ENCODE measurements around the gene HLA-DQB1. TPM values are rescaled to one million over a fixed set of nuclear protein-coding genes. Genes with fewer than 3 reads are reported as not detected.
"Not testable (repeated sequence)": the region's sequence is repeated elsewhere in the genome, so short reads cannot be mapped to it uniquely, and the experiment has no call there.

HLA-DQB1 gene
- total RNA-seq, 1 experiment from 2014 or later, result 3.8 TPM

GRCh38 chr6:32645047-32645703, 21.3 kb downstream of the HLA-DQB1 start:
- Histone ChIP-seq H3F3A (ENCODE audit: insufficient read depth, low read depth) (no peaks in the 10 kb centered on the region), H3K36me3 (ENCODE audit: low read depth) (no peaks in the 10 kb centered on the region), H3K9me2 (ENCODE audit: insufficient read depth) (no peaks in the 10 kb centered on the region), H3K27me3 (ENCODE audit: insufficient read depth, low read depth) (0 out of 2 replicates have a peak, but pooled peaks cover 8% of the 10 kb centered on the region), H3K4me1 (replicated peaks; ENCODE audit: insufficient read depth) (no peaks in the 10 kb centered on the region), H4K20me1 (ENCODE audit: insufficient read depth) (no peaks in the 10 kb centered on the region), H3K9me3 (ENCODE audit: insufficient read depth, low read depth) (no peaks in the 10 kb centered on the region), H2AFZ (no peak overlapping the region), H3K4me2 (no peak overlapping the region), H3K27ac (no peak overlapping the region), H3K79me2 (ENCODE audit: low read depth) (no peaks in the 10 kb centered on the region), H3K4me3 (no peak overlapping the region)
- TF ChIP-seq CTCF (conservative IDR thresholded peaks at IDR 0.05) (no peak), EZH2 (IDR thresholded peaks at IDR 0.05; ENCODE audit: low read depth) (no peak)
- DNase-seq, result no peak
- POLR2A ChIA-PET (ENCODE audit: unreplicated experiment), result no interaction called here
- intact Hi-C loops (cut with micrococcal nuclease; ENCODE audit: unreplicated experiment), result no loop called here
- no TSS peak for BruUV-seq (replicated peaks)
- CTCF ChIA-PET, result no interaction called here

- no peak for DNase-seq
- H3F3A ChIP-seq (ENCODE audit: insufficient read depth, low read depth), result no peaks in the 10 kb centered on the region
- TF ChIP-seq EZH2 (IDR thresholded peaks at IDR 0.05; ENCODE audit: low read depth), result no peak
- TF ChIP-seq CTCF (conservative IDR thresholded peaks at IDR 0.05), result no peak
- BruUV-seq (replicated peaks), result no TSS peak
- ChIA-PET POLR2A (ENCODE audit: unreplicated experiment) (no interaction called here), CTCF (no interaction called here)
- H3K4me2 ChIP-seq, result no peak overlapping the region
- no peak overlapping the region for H3K27ac ChIP-seq
- H3K9me2 ChIP-seq (ENCODE audit: insufficient read depth), result no peaks in the 10 kb centered on the region
- H3K36me3 ChIP-seq (ENCODE audit: low read depth), result no peaks in the 10 kb centered on the region
- H3K79me2 ChIP-seq (ENCODE audit: low read depth), result no peaks in the 10 kb centered on the region
- H3K4me3 ChIP-seq, result no peak overlapping the region
- H3K9me3 ChIP-seq (ENCODE audit: insufficient read depth, low read depth), result no peaks in the 10 kb centered on the region
- H3K27me3 ChIP-seq (ENCODE audit: insufficient read depth, low read depth), result peaks cover 8% of the 10 kb centered on the region; the same call in 1 of the 2 replicates
- no peaks in the 10 kb centered on the region for H4K20me1 ChIP-seq (ENCODE audit: insufficient read depth)
- intact Hi-C loops (cut with micrococcal nuclease; ENCODE audit: unreplicated experiment), result no loop called here
- H2AFZ ChIP-seq, result no peak overlapping the region
- H3K4me1 ChIP-seq (replicated peaks; ENCODE audit: insufficient read depth), result no peaks in the 10 kb centered on the region
Measured at GRCh38 chr6:32643904-32644303, 22.6 kb downstream of the HLA-DQB1 start.

GRCh38 chr6:32642720-32643106, 23.7 kb downstream of the HLA-DQB1 start:
- DNase-seq, result no peak
- ChIA-PET POLR2A (ENCODE audit: unreplicated experiment) (interaction anchor here (0.7 kb wide), 1 partner anchor 244 kb away, joined by 4 read pairs; no protein-coding TSS in a partner anchor), CTCF (no interaction called here)
- Histone ChIP-seq H3K9me2 (ENCODE audit: insufficient read depth) (no peaks in the 10 kb centered on the region), H3K27me3 (ENCODE audit: insufficient read depth, low read depth) (peaks cover 15% of the 10 kb centered on the region; the same call in 1 of the 2 replicates), H3K4me2 (no peak overlapping the region), H2AFZ (no peak overlapping the region), H3K27ac (no peak overlapping the region), H3K4me1 (replicated peaks; ENCODE audit: insufficient read depth) (no peaks in the 10 kb centered on the region), H4K20me1 (ENCODE audit: insufficient read depth) (no peaks in the 10 kb centered on the region), H3K36me3 (ENCODE audit: low read depth) (no peaks in the 10 kb centered on the region), H3F3A (ENCODE audit: insufficient read depth, low read depth) (no peaks in the 10 kb centered on the region), H3K4me3 (no peak overlapping the region), H3K79me2 (ENCODE audit: low read depth) (no peaks in the 10 kb centered on the region), H3K9me3 (ENCODE audit: insufficient read depth, low read depth) (no peaks in the 10 kb centered on the region)
- TF ChIP-seq EZH2 (IDR thresholded peaks at IDR 0.05; ENCODE audit: low read depth) (no peak), CTCF (conservative IDR thresholded peaks at IDR 0.05) (no peak)
- no TSS peak for BruUV-seq (replicated peaks)
- intact Hi-C loops (cut with micrococcal nuclease; ENCODE audit: unreplicated experiment), result no loop called here

GRCh38 chr6:32641785-32642719, 24.4 kb downstream of the HLA-DQB1 start:
- BruUV-seq (replicated peaks); H3K36me3 ChIP-seq (ENCODE audit: low read depth); H3K4me2 ChIP-seq; H4K20me1 ChIP-seq (ENCODE audit: insufficient read depth); H3K9me2 ChIP-seq (ENCODE audit: insufficient read depth); CTCF ChIA-PET; H3K4me1 ChIP-seq (replicated peaks; ENCODE audit: insufficient read depth); intact Hi-C loops (cut with micrococcal nuclease; ENCODE audit: unreplicated experiment); H3K79me2 ChIP-seq (ENCODE audit: low read depth); H2AFZ ChIP-seq; H3K4me3 ChIP-seq; H3K9me3 ChIP-seq (ENCODE audit: insufficient read depth, low read depth); H3F3A ChIP-seq (ENCODE audit: insufficient read depth, low read depth); H3K27ac ChIP-seq; DNase-seq; POLR2A ChIA-PET (ENCODE audit: unreplicated experiment): not testable (repeated sequence)
- H3K27me3 ChIP-seq (ENCODE audit: insufficient read depth, low read depth), result peaks cover 15% of the 10 kb centered on the region; the same call in 1 of the 2 replicates
